Breast epithelium (tissue), 3 donors: ENCODE data around the gene TM9SF4.

ENCODE experiments used
- POLR2A ChIP-seq: fragments of 450-650 bp; IDR thresholded peaks from one replicate; pipeline ENCODE4 v1.6.1; 2016; ENCODE audit warnings: antibody characterized with exemption, mild to moderate bottlenecking, moderate library complexity
- POLR2AphosphoS5 ChIP-seq, 3 donors: sonication (generic); formaldehyde crosslinking; IDR thresholded peaks; one replicate each; pipeline ENCODE4 v1.6.1; 2017; ENCODE audit warnings: antibody characterized with exemption in 3 of 3
- TF ChIP-seq, protein P1 (sequence below), 3 donors: fragments of 450-650 bp; IDR thresholded peaks; one replicate each; pipeline ENCODE4 v1.5.1; 2016 to 2017; ENCODE audit warnings: antibody characterized with exemption in 3 of 3, mild to moderate bottlenecking in 3 of 3, moderate library complexity in 3 of 3

GRCh38 chr20:32159766-32160221 lies 50.3 kb downstream of the TM9SF4 start:
- TF ChIP-seq, protein P1, sequence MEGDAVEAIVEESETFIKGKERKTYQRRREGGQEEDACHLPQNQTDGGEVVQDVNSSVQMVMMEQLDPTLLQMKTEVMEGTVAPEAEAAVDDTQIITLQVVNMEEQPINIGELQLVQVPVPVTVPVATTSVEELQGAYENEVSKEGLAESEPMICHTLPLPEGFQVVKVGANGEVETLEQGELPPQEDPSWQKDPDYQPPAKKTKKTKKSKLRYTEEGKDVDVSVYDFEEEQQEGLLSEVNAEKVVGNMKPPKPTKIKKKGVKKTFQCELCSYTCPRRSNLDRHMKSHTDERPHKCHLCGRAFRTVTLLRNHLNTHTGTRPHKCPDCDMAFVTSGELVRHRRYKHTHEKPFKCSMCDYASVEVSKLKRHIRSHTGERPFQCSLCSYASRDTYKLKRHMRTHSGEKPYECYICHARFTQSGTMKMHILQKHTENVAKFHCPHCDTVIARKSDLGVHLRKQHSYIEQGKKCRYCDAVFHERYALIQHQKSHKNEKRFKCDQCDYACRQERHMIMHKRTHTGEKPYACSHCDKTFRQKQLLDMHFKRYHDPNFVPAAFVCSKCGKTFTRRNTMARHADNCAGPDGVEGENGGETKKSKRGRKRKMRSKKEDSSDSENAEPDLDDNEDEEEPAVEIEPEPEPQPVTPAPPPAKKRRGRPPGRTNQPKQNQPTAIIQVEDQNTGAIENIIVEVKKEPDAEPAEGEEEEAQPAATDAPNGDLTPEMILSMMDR (IDR thresholded peaks at IDR 0.05), result no peak
- TF ChIP-seq POLR2A (no peak), POLR2AphosphoS5 (IDR thresholded peaks at IDR 0.05) (no peak)
